Endothelial cell of umbilical vein (primary cell): ENCODE measurements around the gene SORCS2. TPM values are rescaled to one million over a fixed set of nuclear protein-coding genes. Genes with fewer than 3 reads are reported as not detected.
A peak's percentile ranks its signal among the peaks of the same experiment; 100 is the strongest.

Source experiments
- BruUV-seq: library from RNA; stranded (reverse); fragments of 400-500 nt; replicated peaks from 2 replicates; lab custom pipeline; 2021; lab: Mats Ljungman, UMichigan
- CTCF ChIA-PET: fragments of 300-600, 350-600 bp; sonication (Branson Sonifier 250); formaldehyde crosslinking; loops from one replicate; lab custom pipeline; 2021; ENCODE audit warnings: antibody characterized with exemption, inconsistent platforms; lab: Charles Lee
- POLR2A ChIA-PET: fragments of 300-600, 350-600 bp; sonication (Branson Sonifier 250); formaldehyde crosslinking; loops from one replicate; lab custom pipeline; 2021; ENCODE audit warnings: antibody characterized with exemption, inconsistent platforms; lab: Charles Lee
- DNase-seq: peaks from one replicate; pipeline ENCODE4 v3.0.0-alpha.2; 2011; ENCODE audit warnings: low read depth, low spot score
- FAIRE-seq: peaks from 2 replicates; lab custom pipeline; 2011; peaks lifted over from hg19 to GRCh38; lab: Jason Lieb, UNC
- H2AFZ ChIP-seq: 2 replicates; pipeline ENCODE4 v1.6.0; 2012; ENCODE audit warnings: low read depth, low read length, control low read depth, inconsistent platforms
- H3K27ac ChIP-seq: 2 replicates; pipeline ENCODE4 v1.5.1; 2011; ENCODE audit warnings: low read depth, mild to moderate bottlenecking, control low read depth, low read length, moderate library complexity; ENCODE audit not compliant: insufficient read depth
- H3K27me3 ChIP-seq, 2 experiments: 2 replicates each; pipeline versions ENCODE4 v1.6.0 to v1.6.1; 2011; ENCODE audit warnings: low read length in 2 of 2, mixed read lengths in 1 of 2; ENCODE audit not compliant: control insufficient read depth in 2 of 2, insufficient read depth in 2 of 2
- H3K36me3 ChIP-seq, 2 experiments: 2 replicates in 1 of 2; 3 replicates in 1 of 2; pipeline ENCODE4 v1.5.1; 2011; ENCODE audit warnings: low read length in 2 of 2, mild to moderate bottlenecking in 1 of 2, moderate library complexity in 1 of 2; ENCODE audit not compliant: control insufficient read depth in 2 of 2, insufficient read depth in 2 of 2; ENCODE audit errors: extremely low read depth in 1 of 2
- H3K4me1 ChIP-seq: 3 replicates; pipeline ENCODE4 v1.5.1; 2011; ENCODE audit warnings: mild to moderate bottlenecking, low read length; ENCODE audit not compliant: control insufficient read depth, insufficient read depth; ENCODE audit errors: extremely low read depth
- H3K4me2 ChIP-seq: 2 replicates; pipeline ENCODE4 v1.6.1; 2011; ENCODE audit warnings: low read length, control low read depth, mixed read lengths; ENCODE audit not compliant: insufficient read depth
- H3K4me3 ChIP-seq, 3 experiments: fragments of 200-600 bp in 1 of 3; sonication (generic), shearing (Covaris generic) in 1 of 3; replicated peaks in 1 of 3; 2 replicates each; pipeline ENCODE4 v1.5.1; 2011 to 2016; ENCODE audit warnings: control low read depth in 3 of 3, low read length in 3 of 3, mild to moderate bottlenecking in 2 of 3, inconsistent platforms in 1 of 3, low read depth in 1 of 3, moderate library complexity in 1 of 3; ENCODE audit not compliant: insufficient read depth in 1 of 3
- H3K79me2 ChIP-seq: 2 replicates; pipeline ENCODE4 v1.6.0; 2012; ENCODE audit warnings: low read length, inconsistent platforms; ENCODE audit not compliant: control insufficient read depth, insufficient read depth
- H3K9ac ChIP-seq: replicated peaks from 2 replicates; pipeline ENCODE3; 2011; ENCODE audit warnings: low read length, control low read depth; ENCODE audit not compliant: insufficient read depth; ENCODE audit errors: extremely low read depth
- H3K9me1 ChIP-seq: replicated peaks from 3 replicates; pipeline ENCODE4 v1.6.0; 2011; ENCODE audit warnings: mild to moderate bottlenecking, low read length; ENCODE audit not compliant: control insufficient read depth, insufficient read depth; ENCODE audit errors: extremely low read depth
- H3K9me3 ChIP-seq: replicated peaks from 2 replicates; pipeline ENCODE4 v1.5.1; 2012; ENCODE audit warnings: low read length, inconsistent platforms; ENCODE audit not compliant: control insufficient read depth, insufficient read depth
- H4K20me1 ChIP-seq: replicated peaks from 2 replicates; pipeline ENCODE3; 2011; ENCODE audit warnings: mild to moderate bottlenecking, low read length; ENCODE audit not compliant: control insufficient read depth, insufficient read depth; ENCODE audit errors: extremely low read depth
- EZH2 ChIP-seq: IDR thresholded peaks from 2 replicates; pipeline ENCODE4 v1.6.1; 2012; ENCODE audit warnings: borderline replicate concordance, low read depth, mild to moderate bottlenecking, moderate library complexity, low read length, inconsistent platforms; ENCODE audit not compliant: severe bottlenecking
- FOS ChIP-seq: IDR thresholded peaks from 2 replicates; pipeline ENCODE4 v1.6.1; 2011; ENCODE audit warnings: mild to moderate bottlenecking, low read length, moderate library complexity, borderline replicate concordance; ENCODE audit not compliant: insufficient read depth
- GATA2 ChIP-seq: IDR thresholded peaks from 2 replicates; pipeline ENCODE4 v1.7.0; 2011; ENCODE audit warnings: low read depth, mild to moderate bottlenecking, moderate library complexity, mixed read lengths, low read length; ENCODE audit not compliant: insufficient read length, insufficient read depth
- JUN ChIP-seq: IDR thresholded peaks from 2 replicates; pipeline ENCODE4 v1.6.1; 2011; ENCODE audit warnings: borderline replicate concordance, low read depth; ENCODE audit not compliant: insufficient read length, insufficient read depth
- MYC ChIP-seq: IDR thresholded peaks from one replicate; pipeline ENCODE4 v1.6.1; 2011; ENCODE audit warnings: mild to moderate bottlenecking, low read depth, low read length
- POLR2A ChIP-seq: IDR thresholded peaks from 2 replicates; pipeline ENCODE4 v1.6.1; 2012; ENCODE audit warnings: low read depth, mild to moderate bottlenecking, control low read depth, low read length
- POLR2AphosphoS5 ChIP-seq: IDR thresholded peaks from 2 replicates; pipeline ENCODE4 v1.6.1; 2012; ENCODE audit warnings: low read depth, mild to moderate bottlenecking, control low read depth, low read length, moderate library complexity; ENCODE audit not compliant: insufficient read depth
- dilution Hi-C: fragments of 300-500 bp; cut with MboI; formaldehyde crosslinking; loops from one replicate; pipeline ENCODE4 v1.15.0; 2019; ENCODE audit warnings: low sequenced_read_pairs; ENCODE audit not compliant: extremely low pct_ligation_motif_present
- intact Hi-C: fragments of 100-400 bp; cut with micrococcal nuclease; formaldehyde crosslinking; loops from one replicate; pipeline ENCODE4 v1.10.0; 2022
- polyA plus RNA-seq, 4 experiments: library from polyadenylated mRNA; depleted of rRNA in 3 of 4; stranded (reverse) in 3 of 4; unstranded in 1 of 4; fragments of >200 nt; gene quantifications; 2 replicates each; pipeline versions ENCODE4 v1.2.1 to v1.2.3, GENCODE V29; 2011 to 2012; ENCODE audit warnings: missing spikeins in 1 of 4
- total RNA-seq: library from RNA; stranded (reverse); gene quantifications from 2 replicates; pipeline ENCODE4 v1.2.3, GENCODE V29; 2021
- TF ChIP-seq, protein P1 (sequence below): IDR thresholded peaks from 2 replicates; pipeline ENCODE4 v1.6.1; 2011; ENCODE audit not compliant: insufficient read depth, insufficient read length
- TF ChIP-seq, protein P2 (sequence below), 2 donors: IDR thresholded peaks; 1 replicate in 1 of 2; 2 replicates in 1 of 2; pipeline ENCODE4 v1.5.1; 2011; ENCODE audit warnings: low read length in 2 of 2, mild to moderate bottlenecking in 2 of 2, moderate library complexity in 2 of 2, control low read depth in 1 of 2, inconsistent platforms in 1 of 2, low read depth in 1 of 2; ENCODE audit not compliant: insufficient read depth in 1 of 2; ENCODE audit errors: extremely low read depth in 1 of 2

SORCS2 gene
- total and polyA plus RNA-seq, 2 donors (not counting 3 experiments of a cell fraction or from before 2014, with no cell fraction given) = not detected

DNA sequence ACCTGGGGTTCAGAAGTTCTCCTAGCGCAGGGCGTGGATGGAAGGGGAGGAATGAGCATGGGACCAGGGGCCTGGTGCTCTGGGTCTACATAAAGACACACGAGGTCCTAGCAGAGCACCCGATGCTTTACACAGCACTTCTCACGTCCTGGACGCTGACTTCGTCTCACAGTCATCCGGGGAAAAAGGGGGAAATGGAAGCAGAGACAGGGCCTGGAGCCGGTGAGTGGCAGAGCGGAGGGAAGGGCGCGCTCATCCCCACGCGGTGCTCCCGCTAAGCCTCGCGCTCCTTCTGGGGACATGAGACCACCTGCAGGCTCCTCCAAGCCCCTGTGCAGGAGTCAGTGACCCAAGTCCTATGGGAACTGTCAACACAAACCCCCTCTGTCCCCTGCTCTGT is 589.7 kb downstream of the SORCS2 start:
- intact Hi-C loops = loop anchor here (1.0 kb wide), 3 partner anchors 10 to 46 kb away; no protein-coding TSS in a partner anchor
- POLR2A ChIA-PET = no interaction called here
- H3K36me3 ChIP-seq = peaks cover 24 to 54% of the 10 kb centered on the region in 2 experiments
- CTCF ChIA-PET = interaction anchor here (1.2 to 2.0 kb wide), 7 partner anchors 11 to 156 kb away, joined by 3 to 11 read pairs (median 5); no protein-coding TSS in a partner anchor
- peak overlapping the region; percentile 53 for H3K4me2 ChIP-seq
- BruUV-seq = TSS peak; percentile 18
- H3K27ac ChIP-seq = peak overlapping the region; percentile 93
- no peaks in the 10 kb centered on the region for H3K9me3 ChIP-seq
- no peaks in the 10 kb centered on the region for H3K9me1 ChIP-seq
- dilution Hi-C loops = no loop called here
- H3K4me3 ChIP-seq = no peak overlapping the region
- peak overlapping the region; percentile 59 for H3K9ac ChIP-seq
- FAIRE-seq (no peak), DNase-seq (peak; percentile 13)
- no peak for TF ChIP-seq GATA2
- TF ChIP-seq JUN = no peak
- no peak for TF ChIP-seq EZH2
- TF ChIP-seq, protein P1, sequence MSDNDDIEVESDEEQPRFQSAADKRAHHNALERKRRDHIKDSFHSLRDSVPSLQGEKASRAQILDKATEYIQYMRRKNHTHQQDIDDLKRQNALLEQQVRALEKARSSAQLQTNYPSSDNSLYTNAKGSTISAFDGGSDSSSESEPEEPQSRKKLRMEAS = no peak
- TF ChIP-seq, protein P2, sequence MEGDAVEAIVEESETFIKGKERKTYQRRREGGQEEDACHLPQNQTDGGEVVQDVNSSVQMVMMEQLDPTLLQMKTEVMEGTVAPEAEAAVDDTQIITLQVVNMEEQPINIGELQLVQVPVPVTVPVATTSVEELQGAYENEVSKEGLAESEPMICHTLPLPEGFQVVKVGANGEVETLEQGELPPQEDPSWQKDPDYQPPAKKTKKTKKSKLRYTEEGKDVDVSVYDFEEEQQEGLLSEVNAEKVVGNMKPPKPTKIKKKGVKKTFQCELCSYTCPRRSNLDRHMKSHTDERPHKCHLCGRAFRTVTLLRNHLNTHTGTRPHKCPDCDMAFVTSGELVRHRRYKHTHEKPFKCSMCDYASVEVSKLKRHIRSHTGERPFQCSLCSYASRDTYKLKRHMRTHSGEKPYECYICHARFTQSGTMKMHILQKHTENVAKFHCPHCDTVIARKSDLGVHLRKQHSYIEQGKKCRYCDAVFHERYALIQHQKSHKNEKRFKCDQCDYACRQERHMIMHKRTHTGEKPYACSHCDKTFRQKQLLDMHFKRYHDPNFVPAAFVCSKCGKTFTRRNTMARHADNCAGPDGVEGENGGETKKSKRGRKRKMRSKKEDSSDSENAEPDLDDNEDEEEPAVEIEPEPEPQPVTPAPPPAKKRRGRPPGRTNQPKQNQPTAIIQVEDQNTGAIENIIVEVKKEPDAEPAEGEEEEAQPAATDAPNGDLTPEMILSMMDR (IDR thresholded peaks at IDR 0.05; ENCODE audit: extremely low read depth in 1 of 2, insufficient read depth in 1 of 2, low read depth in 1 of 2, low read length in 2 of 2) = no peak
- TF ChIP-seq POLR2A = no peak
- no peak for TF ChIP-seq FOS
- TF ChIP-seq POLR2AphosphoS5 = no peak
- TF ChIP-seq MYC = no peak
- H3K27me3 ChIP-seq = no peaks in the 10 kb centered on the region
- no peaks in the 10 kb centered on the region for H4K20me1 ChIP-seq
- peaks cover 71% of the 10 kb centered on the region for H3K79me2 ChIP-seq
- H2AFZ ChIP-seq = no peak overlapping the region
- peaks cover 65% of the 10 kb centered on the region for H3K4me1 ChIP-seq
